ENCODE data around the gene GLOD4. TPM values are rescaled to one million over a fixed set of nuclear protein-coding genes. Genes with fewer than 3 reads are reported as not detected.
"Not testable (repeated sequence)": the region's sequence is repeated elsewhere in the genome, so short reads cannot be mapped to it uniquely, and the experiment has no call there.

Gene GLOD4
- total RNA-seq, 1 donor from 2014 or later = 61.8 TPM

DNA sequence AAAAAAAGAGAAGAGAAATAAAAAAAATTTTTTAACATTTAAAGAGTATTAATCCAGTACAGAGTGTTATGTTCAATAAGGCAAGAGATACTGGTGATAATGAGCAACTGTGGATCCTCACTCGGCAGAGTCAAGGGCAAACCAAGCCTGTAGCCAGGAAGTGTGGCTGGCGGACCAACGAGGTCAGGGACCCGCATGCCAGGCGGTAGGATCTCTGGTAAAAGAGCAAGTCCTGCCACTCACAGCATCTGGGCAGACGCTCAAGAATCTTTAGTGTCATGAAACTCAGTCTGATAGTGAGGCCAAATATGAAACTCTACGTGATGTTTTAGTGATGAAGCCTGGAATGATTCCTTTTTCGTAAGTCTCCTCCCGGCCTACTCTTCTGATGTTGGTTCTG lies 21.7 kb downstream of the GLOD4 start:
- Histone ChIP-seq H3K79me2 (ENCODE audit: insufficient read depth, low read length) (no peaks in the 10 kb centered on the region), H3K27ac (ENCODE audit: low read depth, low read length) (no peak overlapping the region), H3K4me2 (ENCODE audit: low read length) (no peak overlapping the region), H4K20me1 (ENCODE audit: insufficient read depth, low read length) (no peaks in the 10 kb centered on the region), H3K9ac (ENCODE audit: low read length) (no peak overlapping the region), H3K4me1 (ENCODE audit: insufficient read depth, low read length) (no peaks in the 10 kb centered on the region), H3K27me3 (ENCODE audit: insufficient read depth, low read length) (no peaks in the 10 kb centered on the region), H3K36me3 (ENCODE audit: insufficient read depth, low read length) (peaks cover 22% of the 10 kb centered on the region), H3K9me3 (ENCODE audit: insufficient read depth, low read depth, low read length) (no peaks in the 10 kb centered on the region), H3K4me3 (ENCODE audit: insufficient read depth, low read depth, low read length) (no peak overlapping the region), H2AFZ (ENCODE audit: low read depth, low read length) (no peak overlapping the region)
- H3K27ac Mint-ChIP-seq (ENCODE audit: unreplicated experiment) = no peak overlapping the region
- no peak overlapping the region for H3K4me3 Mint-ChIP-seq (ENCODE audit: unreplicated experiment)
- no peak for DNase-seq (ENCODE audit: low read depth)
- peaks cover 25% of the 10 kb centered on the region for H3K36me3 Mint-ChIP-seq (ENCODE audit: low read depth, unreplicated experiment)
- H3K9me3 Mint-ChIP-seq (ENCODE audit: unreplicated experiment) = no peaks in the 10 kb centered on the region
- FAIRE-seq = no peak
- peaks cover 5% of the 10 kb centered on the region for H3K4me1 Mint-ChIP-seq (ENCODE audit: low read depth, unreplicated experiment)
- H3K27me3 Mint-ChIP-seq (ENCODE audit: low read depth, unreplicated experiment) = no peaks in the 10 kb centered on the region
- TF ChIP-seq CTCF (IDR thresholded peaks at IDR 0.05; ENCODE audit: insufficient read depth, low read depth, low read length) (no peak), EZH2 (IDR thresholded peaks at IDR 0.05; ENCODE audit: insufficient read depth, low read length) (no peak)

DNA sequence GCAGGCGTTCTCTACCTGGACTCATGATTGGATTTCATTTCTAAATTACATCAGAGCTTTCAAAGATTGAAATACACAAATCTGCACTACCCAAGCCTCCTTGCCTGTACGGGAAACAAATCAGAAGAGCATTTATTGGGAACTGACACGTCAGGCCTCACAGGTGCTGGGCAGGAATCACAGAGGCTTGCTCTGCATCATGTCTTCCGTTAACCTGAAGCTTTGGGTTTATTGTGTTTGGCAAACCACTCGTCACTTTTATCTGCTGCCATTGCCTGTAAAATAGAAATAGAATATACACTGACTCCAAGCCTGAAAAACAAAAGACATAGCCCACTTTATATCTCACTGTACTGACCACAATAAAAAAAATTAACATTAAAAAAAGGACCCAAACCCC lies 22.1 kb downstream of the GLOD4 start:
- Mint-ChIP-seq H3K9me3 (ENCODE audit: unreplicated experiment) (no peaks in the 10 kb centered on the region), H3K27me3 (ENCODE audit: low read depth, unreplicated experiment) (no peaks in the 10 kb centered on the region), H3K4me1 (ENCODE audit: low read depth, unreplicated experiment) (peaks cover 5% of the 10 kb centered on the region), H3K4me3 (ENCODE audit: unreplicated experiment) (no peak overlapping the region), H3K27ac (ENCODE audit: unreplicated experiment) (no peak overlapping the region), H3K36me3 (ENCODE audit: low read depth, unreplicated experiment) (peaks cover 22% of the 10 kb centered on the region)
- no peaks in the 10 kb centered on the region for H3K27me3 ChIP-seq (ENCODE audit: insufficient read depth, low read length)
- H3K9me3 ChIP-seq (ENCODE audit: insufficient read depth, low read depth, low read length) = no peaks in the 10 kb centered on the region
- no peak for FAIRE-seq
- peaks cover 22% of the 10 kb centered on the region for H3K36me3 ChIP-seq (ENCODE audit: insufficient read depth, low read length)
- H3K9ac ChIP-seq (ENCODE audit: low read length) = no peak overlapping the region
- H3K79me2 ChIP-seq (ENCODE audit: insufficient read depth, low read length) = no peaks in the 10 kb centered on the region
- no peaks in the 10 kb centered on the region for H3K4me1 ChIP-seq (ENCODE audit: insufficient read depth, low read length)
- no peak overlapping the region for H3K4me3 ChIP-seq (ENCODE audit: insufficient read depth, low read depth, low read length)
- H3K27ac ChIP-seq (ENCODE audit: low read depth, low read length) = no peak overlapping the region
- TF ChIP-seq EZH2 (IDR thresholded peaks at IDR 0.05; ENCODE audit: insufficient read depth, low read length) = no peak
- TF ChIP-seq CTCF (IDR thresholded peaks at IDR 0.05; ENCODE audit: insufficient read depth, low read depth, low read length) = no peak
- no peak overlapping the region for H3K4me2 ChIP-seq (ENCODE audit: low read length)
- no peaks in the 10 kb centered on the region for H4K20me1 ChIP-seq (ENCODE audit: insufficient read depth, low read length)
- H2AFZ ChIP-seq (ENCODE audit: low read depth, low read length) = no peak overlapping the region
- DNase-seq (ENCODE audit: low read depth) = no peak

GRCh38 chr17:756010-756567 lies 26.0 kb downstream of the GLOD4 start:
- Mint-ChIP-seq H3K27ac (ENCODE audit: unreplicated experiment) (peak overlapping the region; percentile 66), H3K36me3 (ENCODE audit: low read depth, unreplicated experiment) (peaks cover 20% of the 10 kb centered on the region)
- not testable (repeated sequence) for H3K9me3 ChIP-seq (ENCODE audit: insufficient read depth, low read depth, low read length); H3K9me3 Mint-ChIP-seq (ENCODE audit: unreplicated experiment); H3K4me2 ChIP-seq (ENCODE audit: low read length); H3K9ac ChIP-seq (ENCODE audit: low read length); H3K27me3 Mint-ChIP-seq (ENCODE audit: low read depth, unreplicated experiment); H3K4me1 Mint-ChIP-seq (ENCODE audit: low read depth, unreplicated experiment); H3K4me3 ChIP-seq (ENCODE audit: insufficient read depth, low read depth, low read length); H4K20me1 ChIP-seq (ENCODE audit: insufficient read depth, low read length); FAIRE-seq; H3K27ac ChIP-seq (ENCODE audit: low read depth, low read length); H3K27me3 ChIP-seq (ENCODE audit: insufficient read depth, low read length); H3K79me2 ChIP-seq (ENCODE audit: insufficient read depth, low read length); H2AFZ ChIP-seq (ENCODE audit: low read depth, low read length); DNase-seq (ENCODE audit: low read depth); H3K4me3 Mint-ChIP-seq (ENCODE audit: unreplicated experiment)
- Histone ChIP-seq H3K36me3 (ENCODE audit: insufficient read depth, low read length) (peaks cover 17% of the 10 kb centered on the region), H3K4me1 (ENCODE audit: insufficient read depth, low read length) (peaks cover 11% of the 10 kb centered on the region)

- H3K9ac ChIP-seq (ENCODE audit: low read length); H3K9me3 ChIP-seq (ENCODE audit: insufficient read depth, low read depth, low read length); FAIRE-seq; H3K27me3 Mint-ChIP-seq (ENCODE audit: low read depth, unreplicated experiment); H4K20me1 ChIP-seq (ENCODE audit: insufficient read depth, low read length); H3K9me3 Mint-ChIP-seq (ENCODE audit: unreplicated experiment); H3K4me1 Mint-ChIP-seq (ENCODE audit: low read depth, unreplicated experiment); H3K4me3 Mint-ChIP-seq (ENCODE audit: unreplicated experiment); H2AFZ ChIP-seq (ENCODE audit: low read depth, low read length); H3K27ac ChIP-seq (ENCODE audit: low read depth, low read length); H3K27ac Mint-ChIP-seq (ENCODE audit: unreplicated experiment); H3K27me3 ChIP-seq (ENCODE audit: insufficient read depth, low read length); H3K4me2 ChIP-seq (ENCODE audit: low read length); DNase-seq (ENCODE audit: low read depth); H3K4me3 ChIP-seq (ENCODE audit: insufficient read depth, low read depth, low read length): not testable (repeated sequence)
- peaks cover 16% of the 10 kb centered on the region for H3K79me2 ChIP-seq (ENCODE audit: insufficient read depth, low read length)
- peaks cover 17% of the 10 kb centered on the region for H3K4me1 ChIP-seq (ENCODE audit: insufficient read depth, low read length)
- H3K36me3 ChIP-seq (ENCODE audit: insufficient read depth, low read length) = peaks cover 12% of the 10 kb centered on the region
- peaks cover 20% of the 10 kb centered on the region for H3K36me3 Mint-ChIP-seq (ENCODE audit: low read depth, unreplicated experiment)
These were observed 26.6 kb downstream of the GLOD4 start for GRCh38 chr17:755319-755961.
